ENCODE measurements around the gene PRKCE.

- TF ChIP-seq CTCF (IDR thresholded peaks at IDR 0.05) (no peak), POLR2A (IDR thresholded peaks at IDR 0.05) (no peak)
Observed at GRCh38 chr2:46211461-46211860, 560.0 kb downstream of the PRKCE start.
